ENCODE results near the gene DCDC2C. TPM values are rescaled to one million over a fixed set of nuclear protein-coding genes. Genes with fewer than 3 reads are reported as not detected.

The DCDC2C gene
- total and polyA plus RNA-seq, 9 of the 15 experiments (the other 6 are each of a cell fraction or from before 2014, with no cell fraction given) = not detected

DNA sequence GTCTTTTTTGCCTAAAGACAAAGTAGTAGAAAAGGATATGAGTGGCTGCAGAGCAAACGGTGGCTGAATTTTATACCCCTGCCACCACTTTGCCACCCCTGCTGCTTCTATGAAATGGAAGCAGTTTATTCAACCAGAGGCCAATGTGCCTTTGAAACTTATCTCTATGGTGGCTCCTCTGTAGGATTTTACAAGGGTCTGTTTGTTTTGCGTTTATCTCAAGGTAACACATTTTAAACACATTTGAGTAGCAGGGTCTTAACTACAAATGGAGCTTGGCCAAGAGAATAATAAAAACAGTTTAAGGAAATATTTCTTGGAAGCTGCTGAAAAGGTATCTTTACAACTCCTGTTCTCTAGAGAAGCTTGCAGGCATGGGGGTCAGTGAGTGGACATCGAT is 39.3 kb upstream of the DCDC2C start:
- Histone ChIP-seq H2AFZ (ENCODE audit: low read depth, low read length) (no peak overlapping the region), H3K9ac (ENCODE audit: insufficient read depth in 1 of 2, low read depth in 2 of 2, low read length in 2 of 2) (no peak overlapping the region), H3K4me1 (replicated peaks in 1 of 2; ENCODE audit: control insufficient read depth in 2 of 2, insufficient read depth in 2 of 2, low read length in 2 of 2) (peaks cover 0 to 3% of the 10 kb centered on the region in 2 experiments; a peak in 1 of 5 replicates), H3K4me2 (ENCODE audit: insufficient read depth, low read length) (no peak overlapping the region), H3K36me3 (ENCODE audit: control insufficient read depth, insufficient read depth, low read length) (no peaks in the 10 kb centered on the region), H3K9me3 (replicated peaks; ENCODE audit: control insufficient read depth, insufficient read depth, low read depth, low read length) (no peaks in the 10 kb centered on the region), H3K27ac (ENCODE audit: extremely low read depth, low read depth, low read length) (no peak overlapping the region), H3K27me3 (ENCODE audit: control insufficient read depth in 2 of 2, insufficient read depth in 2 of 2, low read length in 2 of 2) (peaks cover 28 to 39% of the 10 kb centered on the region in 2 experiments), H3K9me1 (ENCODE audit: control insufficient read depth, insufficient read depth, low read length) (no peaks in the 10 kb centered on the region), H3K4me3 (no peak overlapping the region), H4K20me1 (replicated peaks; ENCODE audit: control insufficient read depth, insufficient read depth, low read length) (no peaks in the 10 kb centered on the region), H3K79me2 (ENCODE audit: control insufficient read depth, insufficient read depth, low read length) (no peaks in the 10 kb centered on the region)
- ChIA-PET POLR2A (no interaction called here), CTCF (ENCODE audit: low intra/inter-chr PET ratio) (no interaction called here)
- intact Hi-C loops (cut with micrococcal nuclease) = no loop called here
- in situ Hi-C loops (cut with MboI) = loop anchor here (25.0 kb wide), 1 partner anchor 1552 kb away; no protein-coding TSS in a partner anchor
- peak; percentile 49 for FAIRE-seq
- WGBS (ENCODE audit: insufficient coverage, low coverage, missing lambda C conversion rate) = 0% methylated on average over 3 of the region's 3 CpGs
- no peak for DNase-seq (ENCODE audit: extremely low read depth in 1 of 4, low spot score in 3 of 4)
- BruUV-seq (replicated peaks) = no TSS peak
- no peak for ATAC-seq
- TF ChIP-seq, protein P1, sequence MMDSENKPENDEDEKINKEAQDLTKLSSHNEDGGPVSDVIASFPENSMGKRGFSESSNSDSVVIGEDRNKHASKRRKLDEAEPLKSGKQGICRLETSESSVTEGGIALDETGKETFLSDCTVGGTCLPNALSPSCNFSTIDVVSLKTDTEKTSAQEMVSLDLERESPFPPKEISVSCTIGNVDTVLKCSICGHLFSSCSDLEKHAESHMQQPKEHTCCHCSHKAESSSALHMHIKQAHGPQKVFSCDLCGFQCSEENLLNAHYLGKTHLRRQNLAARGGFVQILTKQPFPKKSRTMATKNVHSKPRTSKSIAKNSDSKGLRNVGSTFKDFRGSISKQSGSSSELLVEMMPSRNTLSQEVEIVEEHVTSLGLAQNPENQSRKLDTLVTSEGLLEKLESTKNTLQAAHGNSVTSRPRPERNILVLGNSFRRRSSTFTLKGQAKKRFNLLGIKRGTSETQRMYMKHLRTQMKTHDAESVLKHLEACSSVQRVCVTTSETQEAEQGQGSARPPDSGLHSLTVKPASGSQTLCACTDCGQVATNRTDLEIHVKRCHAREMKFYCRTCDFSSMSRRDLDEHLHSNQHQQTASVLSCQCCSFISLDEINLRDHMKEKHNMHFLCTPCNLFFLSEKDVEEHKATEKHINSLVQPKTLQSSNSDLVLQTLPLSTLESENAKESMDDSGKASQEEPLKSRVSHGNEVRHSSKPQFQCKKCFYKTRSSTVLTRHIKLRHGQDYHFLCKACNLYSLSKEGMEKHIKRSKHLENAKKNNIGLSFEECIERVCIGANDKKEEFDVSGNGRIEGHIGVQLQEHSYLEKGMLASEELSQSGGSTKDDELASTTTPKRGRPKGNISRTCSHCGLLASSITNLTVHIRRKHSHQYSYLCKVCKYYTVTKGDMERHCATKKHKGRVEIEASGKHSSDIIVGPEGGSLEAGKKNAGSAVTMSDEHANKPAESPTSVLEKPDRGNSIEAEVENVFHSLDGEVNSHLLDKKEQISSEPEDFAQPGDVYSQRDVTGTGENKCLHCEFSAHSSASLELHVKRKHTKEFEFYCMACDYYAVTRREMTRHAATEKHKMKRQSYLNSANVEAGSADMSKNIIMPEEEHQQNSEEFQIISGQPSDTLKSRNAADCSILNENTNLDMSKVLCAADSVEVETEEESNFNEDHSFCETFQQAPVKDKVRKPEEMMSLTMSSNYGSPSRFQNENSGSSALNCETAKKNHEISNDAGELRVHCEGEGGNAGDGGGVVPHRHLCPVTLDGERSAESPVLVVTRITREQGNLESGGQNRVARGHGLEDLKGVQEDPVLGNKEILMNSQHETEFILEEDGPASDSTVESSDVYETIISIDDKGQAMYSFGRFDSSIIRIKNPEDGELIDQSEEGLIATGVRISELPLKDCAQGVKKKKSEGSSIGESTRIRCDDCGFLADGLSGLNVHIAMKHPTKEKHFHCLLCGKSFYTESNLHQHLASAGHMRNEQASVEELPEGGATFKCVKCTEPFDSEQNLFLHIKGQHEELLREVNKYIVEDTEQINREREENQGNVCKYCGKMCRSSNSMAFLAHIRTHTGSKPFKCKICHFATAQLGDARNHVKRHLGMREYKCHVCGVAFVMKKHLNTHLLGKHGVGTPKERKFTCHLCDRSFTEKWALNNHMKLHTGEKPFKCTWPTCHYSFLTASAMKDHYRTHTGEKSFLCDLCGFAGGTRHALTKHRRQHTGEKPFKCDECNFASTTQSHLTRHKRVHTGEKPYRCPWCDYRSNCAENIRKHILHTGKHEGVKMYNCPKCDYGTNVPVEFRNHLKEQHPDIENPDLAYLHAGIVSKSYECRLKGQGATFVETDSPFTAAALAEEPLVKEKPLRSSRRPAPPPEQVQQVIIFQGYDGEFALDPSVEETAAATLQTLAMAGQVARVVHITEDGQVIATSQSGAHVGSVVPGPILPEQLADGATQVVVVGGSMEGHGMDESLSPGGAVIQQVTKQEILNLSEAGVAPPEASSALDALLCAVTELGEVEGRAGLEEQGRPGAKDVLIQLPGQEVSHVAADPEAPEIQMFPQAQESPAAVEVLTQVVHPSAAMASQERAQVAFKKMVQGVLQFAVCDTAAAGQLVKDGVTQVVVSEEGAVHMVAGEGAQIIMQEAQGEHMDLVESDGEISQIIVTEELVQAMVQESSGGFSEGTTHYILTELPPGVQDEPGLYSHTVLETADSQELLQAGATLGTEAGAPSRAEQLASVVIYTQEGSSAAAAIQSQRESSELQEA (IDR thresholded peaks at IDR 0.05; ENCODE audit: low read depth) = no peak
- peak; percentile 58; the same call in 1 of the 2 replicates for TF ChIP-seq ARID1B (IDR thresholded peaks at IDR 0.05)
- TF ChIP-seq, protein P2, sequence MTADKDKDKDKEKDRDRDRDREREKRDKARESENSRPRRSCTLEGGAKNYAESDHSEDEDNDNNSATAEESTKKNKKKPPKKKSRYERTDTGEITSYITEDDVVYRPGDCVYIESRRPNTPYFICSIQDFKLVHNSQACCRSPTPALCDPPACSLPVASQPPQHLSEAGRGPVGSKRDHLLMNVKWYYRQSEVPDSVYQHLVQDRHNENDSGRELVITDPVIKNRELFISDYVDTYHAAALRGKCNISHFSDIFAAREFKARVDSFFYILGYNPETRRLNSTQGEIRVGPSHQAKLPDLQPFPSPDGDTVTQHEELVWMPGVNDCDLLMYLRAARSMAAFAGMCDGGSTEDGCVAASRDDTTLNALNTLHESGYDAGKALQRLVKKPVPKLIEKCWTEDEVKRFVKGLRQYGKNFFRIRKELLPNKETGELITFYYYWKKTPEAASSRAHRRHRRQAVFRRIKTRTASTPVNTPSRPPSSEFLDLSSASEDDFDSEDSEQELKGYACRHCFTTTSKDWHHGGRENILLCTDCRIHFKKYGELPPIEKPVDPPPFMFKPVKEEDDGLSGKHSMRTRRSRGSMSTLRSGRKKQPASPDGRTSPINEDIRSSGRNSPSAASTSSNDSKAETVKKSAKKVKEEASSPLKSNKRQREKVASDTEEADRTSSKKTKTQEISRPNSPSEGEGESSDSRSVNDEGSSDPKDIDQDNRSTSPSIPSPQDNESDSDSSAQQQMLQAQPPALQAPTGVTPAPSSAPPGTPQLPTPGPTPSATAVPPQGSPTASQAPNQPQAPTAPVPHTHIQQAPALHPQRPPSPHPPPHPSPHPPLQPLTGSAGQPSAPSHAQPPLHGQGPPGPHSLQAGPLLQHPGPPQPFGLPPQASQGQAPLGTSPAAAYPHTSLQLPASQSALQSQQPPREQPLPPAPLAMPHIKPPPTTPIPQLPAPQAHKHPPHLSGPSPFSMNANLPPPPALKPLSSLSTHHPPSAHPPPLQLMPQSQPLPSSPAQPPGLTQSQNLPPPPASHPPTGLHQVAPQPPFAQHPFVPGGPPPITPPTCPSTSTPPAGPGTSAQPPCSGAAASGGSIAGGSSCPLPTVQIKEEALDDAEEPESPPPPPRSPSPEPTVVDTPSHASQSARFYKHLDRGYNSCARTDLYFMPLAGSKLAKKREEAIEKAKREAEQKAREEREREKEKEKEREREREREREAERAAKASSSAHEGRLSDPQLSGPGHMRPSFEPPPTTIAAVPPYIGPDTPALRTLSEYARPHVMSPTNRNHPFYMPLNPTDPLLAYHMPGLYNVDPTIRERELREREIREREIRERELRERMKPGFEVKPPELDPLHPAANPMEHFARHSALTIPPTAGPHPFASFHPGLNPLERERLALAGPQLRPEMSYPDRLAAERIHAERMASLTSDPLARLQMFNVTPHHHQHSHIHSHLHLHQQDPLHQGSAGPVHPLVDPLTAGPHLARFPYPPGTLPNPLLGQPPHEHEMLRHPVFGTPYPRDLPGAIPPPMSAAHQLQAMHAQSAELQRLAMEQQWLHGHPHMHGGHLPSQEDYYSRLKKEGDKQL (CRISPR knock-in tag; IDR thresholded peaks at IDR 0.05; ENCODE audit: borderline replicate concordance) = no peak
- no peak for TF ChIP-seq PHTF2 (CRISPR knock-in tag; IDR thresholded peaks at IDR 0.05)
- TF ChIP-seq CBFA2T3 (IDR thresholded peaks at IDR 0.05) = peak; percentile 36; the same call in 1 of the 2 replicates
- no peak for TF ChIP-seq ESRRB (CRISPR knock-in tag; IDR thresholded peaks at IDR 0.05; ENCODE audit: borderline replicate concordance)
- TF ChIP-seq TCF3 (CRISPR knock-in tag; IDR thresholded peaks at IDR 0.05) = peak; percentile 62
- TF ChIP-seq, protein P3, sequence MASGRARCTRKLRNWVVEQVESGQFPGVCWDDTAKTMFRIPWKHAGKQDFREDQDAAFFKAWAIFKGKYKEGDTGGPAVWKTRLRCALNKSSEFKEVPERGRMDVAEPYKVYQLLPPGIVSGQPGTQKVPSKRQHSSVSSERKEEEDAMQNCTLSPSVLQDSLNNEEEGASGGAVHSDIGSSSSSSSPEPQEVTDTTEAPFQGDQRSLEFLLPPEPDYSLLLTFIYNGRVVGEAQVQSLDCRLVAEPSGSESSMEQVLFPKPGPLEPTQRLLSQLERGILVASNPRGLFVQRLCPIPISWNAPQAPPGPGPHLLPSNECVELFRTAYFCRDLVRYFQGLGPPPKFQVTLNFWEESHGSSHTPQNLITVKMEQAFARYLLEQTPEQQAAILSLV (tag; IDR thresholded peaks at IDR 0.05) = no peak
- TF ChIP-seq SMARCA4 (IDR thresholded peaks at IDR 0.05) = peak; percentile 38; the same call in 1 of the 2 replicates
